ENCODE results near the gene CHRNA3.

CHRNA3 gene

GRCh38 chr15:78660584-78660983, 39.8 kb upstream of the CHRNA3 start:
- DNase-seq (ENCODE audit: insufficient read length, low spot score) (no peak), FAIRE-seq (no peak)
- no peak for TF ChIP-seq CTCF (IDR thresholded peaks at IDR 0.05; ENCODE audit: insufficient read depth, missing control alignments)

- FAIRE-seq: no peak
- TF ChIP-seq CTCF (IDR thresholded peaks at IDR 0.05; ENCODE audit: insufficient read depth, missing control alignments): no peak
These were observed 38.0 kb upstream of the CHRNA3 start for GRCh38 chr15:78658823-78659222.

GRCh38 chr15:78654272-78654671, 33.5 kb upstream of the CHRNA3 start:
- no peak for DNase-seq (ENCODE audit: insufficient read length, low spot score)
- FAIRE-seq: no peak
- no peak for TF ChIP-seq CTCF (IDR thresholded peaks at IDR 0.05; ENCODE audit: insufficient read depth, missing control alignments)

More at GRCh38 chr15:78658823-78659222, 38.0 kb upstream of the CHRNA3 start:
- no peak for DNase-seq (ENCODE audit: insufficient read length, low spot score)

GRCh38 chr15:78651930-78652615, 31.3 kb upstream of the CHRNA3 start:
- TF ChIP-seq CTCF (IDR thresholded peaks at IDR 0.05; ENCODE audit: insufficient read depth, missing control alignments): no peak
- FAIRE-seq (no peak), DNase-seq (ENCODE audit: insufficient read length, low spot score) (no peak)

- DNase-seq (ENCODE audit: insufficient read length, low spot score) (no peak), FAIRE-seq (no peak)
- TF ChIP-seq CTCF (IDR thresholded peaks at IDR 0.05; ENCODE audit: insufficient read depth, missing control alignments): no peak
These were observed 30.2 kb upstream of the CHRNA3 start for GRCh38 chr15:78651007-78651406.

GRCh38 chr15:78650022-78650421, 29.2 kb upstream of the CHRNA3 start:
- DNase-seq (ENCODE audit: insufficient read length, low spot score): no peak
- no peak for FAIRE-seq
- no peak for TF ChIP-seq CTCF (IDR thresholded peaks at IDR 0.05; ENCODE audit: insufficient read depth, missing control alignments)

- TF ChIP-seq CTCF (IDR thresholded peaks at IDR 0.05; ENCODE audit: insufficient read depth, missing control alignments): no peak
- DNase-seq (ENCODE audit: insufficient read length, low spot score) (no peak), FAIRE-seq (no peak)
These were observed 24.2 kb upstream of the CHRNA3 start for GRCh38 chr15:78645009-78645408.
